HL-60/S4 treated with retinoic acid at 250 ng/mL for 4 days and 3 days (cell line): ENCODE measurements around the gene TCF7.

Experiments
- in situ Hi-C: fragments of 300-500 bp; cut with MboI; formaldehyde crosslinking; loops from 2 replicates; pipeline ENCODE4 v1.7.0; 2022; ENCODE audit warnings: low sequenced_read_pairs

Gene TCF7

GRCh38 chr5:134174841-134175839 is 60.7 kb downstream of the TCF7 start:
- in situ Hi-C loops = loop anchor here (25.0 kb wide), 1 partner anchor 412 kb away; no protein-coding TSS in a partner anchor

GRCh38 chr5:134175921-134176510 is 61.5 kb downstream of the TCF7 start:
- in situ Hi-C loops = loop anchor here (25.0 kb wide), 1 partner anchor 411 kb away; no protein-coding TSS in a partner anchor

GRCh38 chr5:134176511-134177368 is 62.3 kb downstream of the TCF7 start, which contains the start of gene SKP1:
TSS of gene SKP1 (minus strand) at chr5:134176950. CDS start at chr5:134174022, 2,928 bp downstream.
- in situ Hi-C loops = loop anchor here (25.0 kb wide), 1 partner anchor 411 kb away; no protein-coding TSS in a partner anchor

GRCh38 chr5:134177369-134178095 is 63.1 kb downstream of the TCF7 start:
- in situ Hi-C loops = loop anchor here (25.0 kb wide), 1 partner anchor 410 kb away; no protein-coding TSS in a partner anchor

- in situ Hi-C loops = loop anchor here (25.0 kb wide), 1 partner anchor 409 kb away; no protein-coding TSS in a partner anchor
These were observed 63.6 kb downstream of the TCF7 start for GRCh38 chr5:134178096-134178419.

- in situ Hi-C loops = loop anchor here (25.0 kb wide), 1 partner anchor 404 kb away; no protein-coding TSS in a partner anchor
These were observed 69.0 kb downstream of the TCF7 start for GRCh38 chr5:134183481-134183880.

- in situ Hi-C loops = loop anchor here (25.0 kb wide), 1 partner anchor 403 kb away; no protein-coding TSS in a partner anchor
These were observed 70.0 kb downstream of the TCF7 start for GRCh38 chr5:134184155-134185135.

- in situ Hi-C loops = loop anchor here (25.0 kb wide), 1 partner anchor 399 kb away; no protein-coding TSS in a partner anchor
These were observed 73.6 kb downstream of the TCF7 start for GRCh38 chr5:134188092-134188491.

- in situ Hi-C loops = loop anchor here (25.0 kb wide), 1 partner anchor 398 kb away; no protein-coding TSS in a partner anchor
These were observed 74.5 kb downstream of the TCF7 start for GRCh38 chr5:134189031-134189430.

GRCh38 chr5:134195666-134196065 is 81.2 kb downstream of the TCF7 start:
- in situ Hi-C loops = loop anchor here (25.0 kb wide), 1 partner anchor 392 kb away; no protein-coding TSS in a partner anchor
